Activated CD4-positive, alpha-beta T cell treated with anti-CD3 and anti-CD28 coated beads, Interleukin-2, amount 50 U/mL, for 48 hours (primary cell): ENCODE measurements around the gene RPH3AL.
"Not testable (repeated sequence)": the region's sequence is repeated elsewhere in the genome, so short reads cannot be mapped to it uniquely, and the experiment has no call there.

ENCODE experiments used
- DNase-seq, 2 experiments: peaks; one replicate each; pipeline ENCODE4 v3.0.0-alpha.2; 2020

Gene RPH3AL

GRCh38 chr17:171871-172270, 180.7 kb downstream of the RPH3AL start:
- DNase-seq: no peak

- no peak for DNase-seq
Measured at GRCh38 chr17:170130-170670, 182.4 kb downstream of the RPH3AL start.

- DNase-seq: not testable (repeated sequence)
Measured at GRCh38 chr17:168614-169013, 184.0 kb downstream of the RPH3AL start.

GRCh38 chr17:165939-166338, 186.7 kb downstream of the RPH3AL start:
- DNase-seq: no peak

- peak; percentile 26 to 28 for DNase-seq
Measured at GRCh38 chr17:164303-165235, 188.0 kb downstream of the RPH3AL start.

- DNase-seq: no peak
Measured at GRCh38 chr17:163514-164098, 189.0 kb downstream of the RPH3AL start.

- DNase-seq: no peak
Measured at GRCh38 chr17:162689-163088, 189.9 kb downstream of the RPH3AL start.
